GM18526 (cell line): ENCODE data around the gene AHRR.

Source experiments
- POLR2A ChIP-seq: IDR thresholded peaks from 3 replicates; pipeline ENCODE4 v1.6.1; 2011; ENCODE audit not compliant: insufficient read length; ENCODE audit errors: extremely low read depth

AHRR gene

DNA sequence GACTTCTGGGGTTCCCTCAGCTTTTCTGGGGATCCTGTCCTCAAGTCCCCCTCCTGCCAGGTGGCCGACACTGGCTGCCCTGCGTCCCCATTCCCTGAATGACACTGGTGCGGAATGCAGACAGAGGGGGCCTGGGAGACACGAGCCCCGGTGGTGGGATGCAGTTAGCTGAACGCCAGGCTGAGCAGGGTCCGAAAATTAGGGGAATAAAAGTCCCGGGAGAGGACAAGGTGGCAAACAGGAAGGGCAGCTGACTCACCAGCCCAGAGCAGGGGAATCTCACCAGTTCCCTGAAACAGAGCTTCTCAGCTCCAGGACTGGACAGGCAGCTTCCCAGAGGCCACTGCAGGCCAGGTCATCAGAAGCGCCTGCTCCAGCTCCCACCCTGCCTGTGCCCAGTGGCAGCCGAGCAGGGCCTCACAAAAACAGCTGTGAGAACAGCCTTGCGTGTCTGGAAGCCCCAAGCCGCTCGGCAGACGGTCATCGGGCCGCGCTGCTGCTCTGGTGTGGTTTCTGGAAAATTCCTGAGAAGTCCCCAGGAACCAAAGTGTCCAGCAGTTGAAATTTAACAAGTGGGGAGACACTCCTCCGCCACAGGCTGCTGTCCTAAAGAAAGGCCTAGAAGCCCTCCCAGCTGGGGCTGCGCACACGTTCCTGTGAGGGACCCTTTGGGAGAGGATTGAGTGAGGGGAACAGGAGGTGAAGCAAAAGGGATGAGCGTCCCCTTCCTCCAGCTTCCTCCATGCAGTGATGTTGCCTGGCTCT lies 73.8 kb downstream of the AHRR start:
- no peak for TF ChIP-seq POLR2A

DNA sequence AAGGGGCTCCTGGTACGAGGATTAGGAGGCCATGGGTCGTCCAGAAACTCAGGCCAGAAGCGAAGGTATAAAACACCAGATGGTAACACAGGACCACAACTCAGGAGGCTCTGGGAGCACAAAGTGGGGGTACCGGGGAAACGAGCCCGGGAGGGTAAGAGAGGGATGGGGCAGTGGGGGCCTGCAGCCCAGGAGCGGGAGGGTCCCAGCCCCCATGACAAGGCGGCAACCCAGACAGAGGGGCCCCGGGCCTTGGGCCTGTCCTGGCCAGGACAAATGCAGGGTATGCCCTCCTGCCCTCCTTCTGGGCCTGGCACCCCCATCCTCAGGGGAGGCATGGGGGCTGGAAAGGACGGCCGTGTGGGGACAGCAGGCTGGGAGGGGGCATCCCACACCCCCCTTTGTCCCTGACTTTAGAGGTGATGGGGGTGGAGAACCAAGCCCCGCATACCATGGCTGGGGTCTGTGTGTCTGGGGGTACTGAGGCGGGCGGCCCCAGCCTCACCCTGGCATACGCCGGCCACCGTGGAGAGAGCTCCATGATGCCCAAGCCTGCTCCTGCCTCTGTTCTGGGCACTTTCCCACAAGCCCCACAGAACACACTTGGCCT lies 74.5 kb downstream of the AHRR start:
- TF ChIP-seq POLR2A, result no peak

- TF ChIP-seq POLR2A, result no peak
Measured at GRCh38 chr5:396531-396961, 75.0 kb downstream of the AHRR start.

DNA sequence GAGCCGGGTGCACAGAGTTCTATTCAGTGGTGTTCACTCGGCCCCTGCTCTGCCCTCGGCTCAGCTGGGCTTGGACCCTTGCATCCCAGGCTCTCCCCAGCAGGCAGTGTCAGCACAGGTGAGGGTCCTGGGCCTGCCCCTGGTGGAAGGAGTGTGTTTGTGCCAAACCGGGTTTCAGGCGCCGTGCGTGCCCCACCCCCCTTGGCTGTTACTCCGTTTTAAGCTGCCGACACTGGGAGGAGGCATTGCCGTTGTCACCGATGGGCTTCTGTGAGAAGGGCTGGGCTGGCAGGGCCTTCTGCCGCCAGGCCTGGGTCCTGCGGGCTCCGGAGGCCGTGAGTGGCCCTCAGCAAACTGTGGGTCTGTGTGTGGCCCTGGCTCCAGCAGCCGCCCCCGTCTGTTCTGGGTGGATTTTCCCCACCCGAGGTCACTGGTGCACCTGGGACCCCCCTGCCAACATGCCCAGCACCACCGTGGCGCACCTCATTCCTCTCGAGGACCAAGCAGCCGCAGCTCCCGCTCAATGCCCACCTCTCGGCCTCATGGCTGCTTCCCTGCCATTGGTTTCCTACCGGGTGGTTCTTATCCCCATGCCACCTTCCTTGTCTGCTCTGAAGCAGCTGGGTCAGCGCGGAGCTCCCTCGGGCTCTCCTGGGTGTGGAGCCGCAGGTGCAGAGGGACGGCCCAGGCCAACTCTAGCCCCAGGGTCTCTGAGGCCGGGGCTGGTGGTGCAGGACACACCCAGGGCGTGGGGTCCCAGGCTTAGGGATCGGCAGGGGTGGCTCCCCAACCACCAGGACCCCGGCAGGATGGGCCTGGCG lies 77.2 kb downstream of the AHRR start:
- no peak for TF ChIP-seq POLR2A

DNA sequence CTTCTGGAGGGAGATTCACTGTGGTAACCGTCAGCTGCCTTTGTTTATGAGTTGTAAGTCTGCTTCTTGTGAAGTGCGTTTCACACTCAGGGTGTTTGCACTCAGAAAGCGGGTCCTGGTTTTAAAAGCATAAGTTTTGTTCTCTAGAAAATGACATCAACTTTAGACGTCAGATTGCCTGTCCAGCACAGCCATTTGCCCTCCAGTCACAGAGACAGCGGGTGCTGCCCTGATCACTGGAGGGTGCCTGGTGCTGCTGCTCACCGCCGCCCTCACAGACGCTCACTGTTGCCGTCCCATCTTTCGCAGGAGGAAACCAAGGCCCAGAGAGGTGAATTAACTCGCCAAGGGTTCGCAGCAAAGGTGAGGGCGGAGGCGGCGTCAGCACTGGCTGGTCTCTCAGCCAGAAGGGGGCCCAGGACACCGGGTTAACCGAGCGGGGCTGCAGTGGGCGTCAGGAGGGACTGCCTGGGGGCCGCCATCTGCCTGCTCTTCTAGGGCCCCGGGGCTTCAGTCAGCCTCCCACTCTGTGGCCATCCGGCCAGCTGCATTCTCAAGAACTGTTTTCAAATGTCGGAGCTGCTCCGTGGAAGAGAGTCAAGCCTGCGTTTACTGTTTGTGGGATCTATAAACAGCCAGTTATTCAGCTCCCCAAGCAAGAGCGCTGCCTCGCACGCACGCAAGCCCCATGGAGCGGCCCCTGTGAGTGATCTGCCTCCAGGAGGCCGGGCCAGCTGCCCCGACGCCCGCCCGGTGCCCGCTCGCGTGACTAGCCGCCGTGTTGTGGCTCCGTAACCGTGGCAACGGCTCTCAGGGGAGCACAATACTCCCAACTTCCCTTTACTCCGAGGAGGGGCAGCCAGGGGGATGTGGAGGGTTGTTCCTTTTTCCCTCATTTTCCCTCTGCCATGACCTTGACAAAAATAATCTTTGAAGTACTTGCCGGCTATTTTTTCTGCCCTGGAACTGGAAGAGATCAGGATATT lies 78.1 kb downstream of the AHRR start:
- TF ChIP-seq POLR2A, result no peak

DNA sequence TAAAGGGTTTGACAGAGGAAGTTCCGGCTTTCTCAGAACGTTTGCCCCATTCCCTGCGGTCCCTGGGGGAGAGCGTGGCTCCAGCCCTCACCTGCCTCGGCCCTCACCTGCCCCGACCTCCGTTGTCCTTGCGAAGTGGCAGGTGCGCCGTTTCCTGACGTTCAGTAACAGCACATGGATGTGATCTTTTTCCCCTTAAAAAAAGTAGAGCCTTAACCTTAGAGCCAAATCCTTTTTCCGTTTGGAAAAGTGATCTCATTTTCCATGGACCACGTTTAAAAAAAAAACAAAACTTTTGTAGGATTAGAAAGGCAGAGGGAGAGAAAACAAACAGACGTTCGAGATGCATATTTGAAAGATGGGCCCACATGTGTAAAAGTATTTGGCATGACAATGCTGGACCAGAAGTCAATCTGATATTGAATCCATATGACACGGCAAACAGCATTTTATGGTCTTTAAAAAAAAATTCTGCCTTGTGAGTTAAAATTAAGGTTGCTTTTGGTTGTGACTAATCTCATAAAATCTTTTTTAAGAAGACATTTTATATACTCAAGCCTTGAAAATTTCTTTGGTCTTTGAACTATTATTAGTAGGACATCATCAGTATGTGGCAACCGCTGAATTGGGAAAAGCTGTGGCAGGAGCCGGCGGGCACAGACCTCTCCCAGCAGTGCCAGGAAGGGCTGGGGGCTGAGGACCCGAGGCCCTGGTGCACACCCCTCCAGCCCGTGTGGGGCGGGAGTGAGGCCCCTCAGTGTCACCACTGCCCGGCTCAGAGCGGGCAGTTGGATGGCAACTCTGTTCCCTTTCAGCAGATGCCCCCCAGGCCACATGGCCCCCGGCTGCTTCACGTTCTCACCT lies 79.0 kb downstream of the AHRR start:
- no peak for TF ChIP-seq POLR2A

DNA sequence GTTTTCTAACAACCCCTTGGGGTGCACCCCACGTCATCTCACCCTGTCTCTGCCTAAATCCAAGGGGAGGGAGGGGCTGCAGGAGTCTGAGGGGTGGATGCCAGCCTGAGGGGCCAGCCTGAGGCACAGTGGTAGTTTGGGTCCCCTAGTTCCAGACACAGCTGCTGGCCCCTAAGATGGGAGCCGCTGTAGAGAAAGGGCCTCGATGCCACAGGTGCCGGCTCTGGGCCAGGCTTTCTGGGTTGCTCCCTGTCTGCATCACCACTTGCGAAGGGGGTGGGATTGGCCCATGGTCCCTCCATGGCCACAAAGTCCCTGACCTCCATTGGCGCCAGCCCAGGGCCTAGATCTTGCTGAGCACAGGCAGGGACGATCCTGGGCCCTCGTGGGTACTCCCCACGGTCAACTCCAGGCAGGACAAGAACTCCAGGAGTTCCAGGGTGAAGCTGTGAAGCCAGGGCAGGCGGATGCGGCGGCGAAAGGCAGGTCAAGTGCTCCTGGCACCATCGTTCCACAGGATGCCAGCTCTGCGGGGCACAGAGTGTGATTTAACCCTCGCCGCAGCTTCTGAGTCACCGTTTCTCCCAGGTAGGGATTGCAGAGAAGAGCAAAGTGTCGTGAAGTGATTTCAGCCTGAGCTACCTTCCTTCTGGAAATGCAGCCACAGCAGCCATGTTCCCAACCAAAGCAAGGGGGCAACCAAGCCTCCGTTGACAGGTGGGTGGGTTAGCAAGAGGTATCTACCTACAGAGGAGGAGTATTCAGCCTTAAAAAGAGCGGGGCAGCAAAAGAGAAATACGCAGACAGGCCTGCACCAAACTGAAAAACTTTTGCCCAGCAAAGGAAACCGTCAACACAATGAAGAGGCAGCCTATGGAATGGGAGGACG lies 79.9 kb downstream of the AHRR start:
- no peak for TF ChIP-seq POLR2A

- TF ChIP-seq POLR2A, result no peak
Measured at GRCh38 chr5:402615-403359, 81.3 kb downstream of the AHRR start.

DNA sequence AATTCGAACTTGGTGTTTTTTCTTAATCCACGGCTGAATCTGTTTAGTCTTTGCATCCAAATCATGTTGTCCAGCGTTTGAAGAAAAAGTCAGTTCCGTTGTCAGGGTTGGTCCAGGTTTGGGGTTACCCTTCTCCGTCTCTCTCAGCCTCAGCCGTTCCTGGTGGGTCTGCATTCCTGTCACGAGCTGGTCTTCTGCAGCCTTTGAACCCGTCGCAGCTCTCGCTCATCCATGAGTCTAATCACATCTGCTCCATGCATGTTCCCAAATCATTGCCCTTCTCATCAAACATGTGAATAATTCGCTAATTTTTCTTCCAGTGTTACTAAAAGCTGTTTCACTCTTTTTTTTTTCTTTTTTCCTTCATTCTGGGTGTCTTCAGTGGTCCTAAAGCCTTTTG lies 82.5 kb downstream of the AHRR start:
- no peak for TF ChIP-seq POLR2A

DNA sequence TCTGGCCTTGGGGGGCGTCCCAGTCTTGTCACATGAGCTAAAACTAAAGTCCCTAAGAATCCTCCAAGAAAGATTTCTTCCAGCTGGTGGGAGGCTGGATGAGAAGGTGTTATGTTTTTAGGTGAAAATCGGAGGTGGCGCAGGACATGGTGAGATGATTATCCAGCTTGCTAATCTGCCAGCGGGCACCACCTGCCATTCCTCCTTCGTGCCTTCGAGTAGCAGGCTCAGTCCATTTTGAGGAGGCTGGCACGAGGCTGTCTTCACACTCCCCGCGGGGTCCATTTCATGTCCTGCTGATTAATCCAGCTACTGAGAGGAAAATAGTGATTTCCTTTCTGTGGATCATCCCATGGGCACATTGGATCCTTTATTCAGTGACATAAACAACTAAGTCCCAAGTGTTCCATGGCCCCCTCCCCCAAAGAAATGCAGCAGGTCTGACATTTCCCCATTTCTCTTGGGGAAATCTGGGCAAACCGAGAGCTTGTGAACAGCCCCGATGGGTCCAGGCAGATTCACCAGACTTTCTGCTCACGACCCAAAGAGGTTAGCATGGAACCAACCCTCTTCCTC lies 83.2 kb downstream of the AHRR start:
- TF ChIP-seq POLR2A, result no peak

DNA sequence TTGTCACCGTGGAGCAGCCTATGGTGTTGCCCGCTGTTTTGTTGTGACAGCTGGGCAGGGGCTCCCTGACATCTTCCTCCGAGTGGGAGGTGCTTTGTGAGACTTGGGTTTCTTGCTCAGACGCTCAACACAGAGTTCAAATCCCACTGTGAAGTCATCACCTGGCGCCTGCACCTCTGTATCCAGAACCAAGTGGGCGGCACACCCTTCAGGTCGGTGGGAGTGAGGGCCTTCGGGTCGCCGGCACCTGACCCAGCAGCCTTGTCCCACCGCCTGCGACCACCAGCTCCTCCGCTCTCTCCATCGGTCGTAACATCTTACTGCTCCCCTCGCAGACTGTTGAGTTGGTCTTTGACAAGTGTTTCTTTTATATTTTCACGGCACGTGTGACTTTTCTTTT lies 83.9 kb downstream of the AHRR start:
- no peak for TF ChIP-seq POLR2A

- no peak for TF ChIP-seq POLR2A
Measured at GRCh38 chr5:406041-406440, 84.5 kb downstream of the AHRR start.
